ENCODE measurements around the gene FBXL2.

FBXL2 gene

DNA sequence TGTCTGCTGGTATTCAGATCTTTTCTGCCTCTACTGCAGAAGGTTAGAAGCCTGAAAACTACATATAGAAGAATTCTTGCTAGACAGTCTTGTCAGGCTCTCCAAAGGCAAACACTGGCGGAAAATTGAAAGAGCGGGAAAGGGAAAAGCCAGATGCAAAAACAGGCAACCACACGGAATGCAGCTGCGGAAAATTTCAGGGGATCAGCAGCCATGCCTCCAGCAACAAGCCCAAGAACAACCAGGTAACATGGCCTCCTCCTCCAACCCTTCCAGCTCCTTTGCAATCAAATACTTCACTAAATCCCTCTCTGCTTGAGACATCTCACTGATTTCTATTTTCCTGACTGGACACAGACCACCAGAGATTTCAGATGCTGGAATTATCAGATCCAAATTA is 153.3 kb downstream of the FBXL2 start:
- no peak for DNase-seq

DNA sequence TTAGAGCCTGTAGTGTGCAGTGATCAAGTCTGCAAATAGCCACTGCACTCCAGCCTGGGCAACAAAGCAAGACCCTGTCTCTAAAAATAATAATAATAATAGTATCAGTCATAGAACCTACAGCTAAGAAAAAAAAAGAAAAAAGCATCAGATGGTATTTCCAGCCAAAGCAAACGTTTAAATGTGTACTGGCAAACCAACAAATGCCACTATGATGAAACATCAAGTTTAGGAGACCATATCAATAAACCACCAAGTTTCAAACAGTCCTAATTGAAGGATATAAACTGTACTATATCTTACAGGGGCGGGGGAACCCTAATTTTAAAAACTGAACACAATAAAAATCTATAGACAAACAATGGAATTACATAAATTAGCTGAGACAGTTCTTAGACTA is 156.6 kb downstream of the FBXL2 start:
- DNase-seq: no peak
